Measurements from ENCODE around the gene PCF11.
A peak's percentile ranks its signal among the peaks of the same experiment; 100 is the strongest.

PCF11 gene

DNA sequence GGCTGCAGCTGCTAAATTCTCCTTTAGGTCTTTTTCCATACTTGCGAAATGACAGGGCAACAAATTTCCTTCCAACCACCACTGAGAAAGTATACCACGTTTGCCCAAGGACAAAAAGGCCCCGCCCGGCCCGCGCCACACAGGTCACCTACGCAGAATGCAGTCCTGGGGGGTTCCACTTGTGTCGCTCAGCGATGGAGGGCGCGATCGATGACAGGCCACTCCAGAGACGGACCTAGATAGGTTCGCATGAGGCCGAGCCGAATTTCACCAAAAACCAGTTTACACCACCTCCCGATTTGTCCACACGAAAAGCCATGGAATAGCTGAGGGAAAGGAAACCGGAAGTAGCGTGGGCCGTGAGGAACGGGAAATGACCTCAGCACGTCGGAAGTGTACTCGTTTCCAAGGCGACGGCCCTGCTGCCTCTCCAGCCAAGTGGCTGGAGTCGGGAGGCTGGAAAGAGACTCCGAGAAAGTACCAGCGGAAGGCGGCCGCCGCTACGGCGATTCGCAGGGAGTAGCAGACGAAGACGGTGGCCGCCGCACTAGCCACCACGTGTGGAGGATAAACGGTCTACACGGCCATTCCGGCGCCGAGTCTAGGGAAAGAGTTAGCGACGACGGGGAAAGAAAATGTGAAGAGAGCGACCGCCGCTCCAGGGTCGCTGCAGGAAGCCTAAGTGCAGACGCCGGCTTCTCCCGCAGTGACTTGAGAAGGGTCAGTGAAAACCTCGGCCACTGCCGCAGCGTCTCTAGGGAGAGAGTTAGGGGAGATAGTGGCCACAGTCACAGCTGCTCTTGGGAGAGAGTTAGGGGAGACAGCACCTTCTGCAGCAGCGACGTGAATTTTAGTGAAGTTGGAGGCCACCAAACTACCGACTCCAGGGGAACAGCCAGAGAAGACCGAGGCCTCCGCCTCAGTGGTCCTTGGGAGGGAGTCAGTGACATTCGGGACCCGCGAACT is 36.7 kb downstream of the PCF11 start, which contains the start of gene ANKRD42:
TSS of gene ANKRD42 (plus strand) at position 398 of the 966 bp plus-strand sequence. CDS start 959 bp downstream, outside the sequence.
- H3K27ac ChIP-seq = peak within 1 kb of the TSS; percentile 75
- TF ChIP-seq CTCF (IDR thresholded peaks at IDR 0.05) = no peak
- TF ChIP-seq ZFX (IDR thresholded peaks at IDR 0.05; ENCODE audit: borderline replicate concordance) = no peak

DNA sequence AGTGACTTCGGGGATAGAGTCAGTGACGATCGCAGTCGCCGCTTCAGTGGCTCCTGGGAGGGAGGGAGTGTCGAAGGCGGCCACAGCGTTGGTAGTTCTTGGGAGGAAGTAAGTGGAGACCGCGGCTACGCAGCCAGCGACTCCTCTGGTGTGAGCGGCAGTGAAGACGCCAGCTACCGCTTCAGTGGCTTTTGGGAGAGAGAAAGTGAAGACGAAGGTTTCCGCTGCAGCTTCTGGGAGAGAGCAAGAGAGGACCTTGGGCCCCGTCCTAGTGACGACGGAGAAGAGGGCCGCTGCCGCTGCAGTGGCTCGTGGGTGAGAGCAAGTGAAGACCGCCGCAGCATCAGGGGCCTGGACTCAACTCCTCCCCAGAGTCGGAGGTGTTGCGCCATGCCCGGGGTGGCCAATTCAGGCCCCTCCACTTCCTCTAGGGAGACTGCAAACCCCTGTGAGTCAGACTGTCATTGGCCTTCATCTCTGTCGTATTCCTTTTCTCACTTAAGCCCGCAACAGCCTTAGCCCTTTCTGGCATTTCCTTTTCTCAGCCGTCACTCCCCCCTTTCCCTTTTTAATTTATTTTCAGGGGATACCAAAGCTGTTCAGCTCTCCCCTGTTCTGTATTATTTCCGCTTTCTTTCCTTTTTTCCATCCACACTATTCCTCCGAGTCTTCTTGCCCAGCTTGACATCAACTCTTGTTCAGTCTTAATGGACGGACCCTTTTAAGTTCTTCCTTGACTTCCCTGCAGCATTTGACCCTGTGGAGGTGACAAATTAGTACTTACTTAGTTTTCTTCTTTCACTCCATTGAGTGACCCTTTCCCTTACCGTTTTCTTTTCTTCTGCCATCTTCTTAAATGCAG is 37.6 kb downstream of the PCF11 start:
- H3K27ac ChIP-seq = peak overlapping the region; percentile 75
- TF ChIP-seq CTCF (IDR thresholded peaks at IDR 0.05) (0 out of 2 replicates have a peak, but pooled peaks have one; percentile 9), ZFX (IDR thresholded peaks at IDR 0.05; ENCODE audit: borderline replicate concordance) (no peak)

- no peak overlapping the region for H3K27ac ChIP-seq
- TF ChIP-seq ZFX (IDR thresholded peaks at IDR 0.05; ENCODE audit: borderline replicate concordance) (no peak), CTCF (IDR thresholded peaks at IDR 0.05) (no peak)
These were observed 38.2 kb downstream of the PCF11 start for GRCh38 chr11:83195143-83195466.

DNA sequence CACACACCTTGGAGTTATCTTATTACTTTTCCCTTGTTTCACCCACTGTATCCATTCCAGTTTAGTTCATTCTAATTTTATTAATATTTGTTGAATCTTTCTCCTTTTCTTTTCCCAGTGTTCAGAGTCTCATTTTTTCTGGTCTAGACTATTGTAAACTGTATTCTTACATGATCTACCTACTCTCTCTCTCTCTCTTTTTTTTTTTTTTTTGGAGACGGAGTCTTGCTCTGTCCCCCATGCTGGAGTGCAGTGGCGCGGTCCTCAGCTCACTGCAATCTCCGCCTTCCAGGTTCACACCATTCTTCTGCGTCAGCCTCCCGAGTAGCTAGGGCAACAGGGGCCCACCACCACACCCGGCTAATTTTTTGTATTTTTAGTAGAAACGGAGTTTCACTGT is 38.7 kb downstream of the PCF11 start:
- H3K27ac ChIP-seq = no peak overlapping the region
- TF ChIP-seq ZFX (IDR thresholded peaks at IDR 0.05; ENCODE audit: borderline replicate concordance) = no peak
- TF ChIP-seq CTCF (IDR thresholded peaks at IDR 0.05) = no peak

DNA sequence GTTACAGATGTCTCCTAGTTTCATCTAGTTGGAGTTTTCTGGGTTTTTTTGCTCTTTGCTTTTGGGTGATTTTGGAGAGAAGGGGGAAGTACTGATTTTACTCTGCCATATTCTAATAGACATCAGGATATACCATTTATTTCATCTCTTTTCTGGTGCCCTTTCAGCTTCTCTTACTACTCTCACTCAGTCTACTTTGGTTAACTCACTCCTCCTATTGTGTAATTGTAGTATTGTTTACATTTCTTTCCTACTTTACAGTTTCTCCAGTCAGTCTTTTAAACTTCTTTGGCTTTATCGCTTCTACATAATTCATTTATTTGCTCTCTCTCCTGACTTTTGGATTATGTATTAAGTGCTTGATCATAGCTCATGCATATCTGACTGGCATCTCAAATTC is 43.1 kb downstream of the PCF11 start:
- TF ChIP-seq ZFX (IDR thresholded peaks at IDR 0.05; ENCODE audit: borderline replicate concordance) (no peak), CTCF (IDR thresholded peaks at IDR 0.05) (no peak)
- no peak overlapping the region for H3K27ac ChIP-seq

- H3K27ac ChIP-seq = no peak overlapping the region
- no peak for TF ChIP-seq CTCF (IDR thresholded peaks at IDR 0.05)
- TF ChIP-seq ZFX (IDR thresholded peaks at IDR 0.05; ENCODE audit: borderline replicate concordance) = no peak
These were observed 48.8 kb downstream of the PCF11 start for GRCh38 chr11:83205608-83206185.

All from 22Rv1 (cell line).